ENCODE results near the gene FRAS1. TPM values are rescaled to one million over a fixed set of nuclear protein-coding genes. Genes with fewer than 3 reads are reported as not detected.

FRAS1 gene
- total and polyA plus RNA-seq, 2 of the 8 experiments (the other 6 are each of a cell fraction or from before 2014, with no cell fraction given): 38.5 to 109 TPM

DNA sequence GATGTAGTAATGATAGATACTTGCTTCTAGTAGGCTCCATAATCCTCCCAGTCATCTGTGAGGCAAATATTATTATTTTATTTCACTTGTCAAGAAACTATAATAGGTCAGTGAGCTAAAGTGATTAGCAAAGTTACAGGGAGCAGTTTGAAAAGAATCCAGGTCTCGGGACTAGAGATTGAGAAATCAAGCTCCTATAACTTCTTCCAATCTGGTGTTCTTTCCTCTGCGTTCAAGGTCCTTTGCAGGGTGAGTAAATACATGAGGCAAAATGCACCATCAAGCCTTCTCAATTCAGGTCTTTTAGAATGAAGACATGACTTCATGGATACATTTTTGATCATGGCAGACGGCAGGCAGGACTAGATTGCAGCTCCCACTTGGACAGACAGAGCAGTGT, 150.4 kb downstream of the FRAS1 start (continued):
- TF ChIP-seq, protein P1, sequence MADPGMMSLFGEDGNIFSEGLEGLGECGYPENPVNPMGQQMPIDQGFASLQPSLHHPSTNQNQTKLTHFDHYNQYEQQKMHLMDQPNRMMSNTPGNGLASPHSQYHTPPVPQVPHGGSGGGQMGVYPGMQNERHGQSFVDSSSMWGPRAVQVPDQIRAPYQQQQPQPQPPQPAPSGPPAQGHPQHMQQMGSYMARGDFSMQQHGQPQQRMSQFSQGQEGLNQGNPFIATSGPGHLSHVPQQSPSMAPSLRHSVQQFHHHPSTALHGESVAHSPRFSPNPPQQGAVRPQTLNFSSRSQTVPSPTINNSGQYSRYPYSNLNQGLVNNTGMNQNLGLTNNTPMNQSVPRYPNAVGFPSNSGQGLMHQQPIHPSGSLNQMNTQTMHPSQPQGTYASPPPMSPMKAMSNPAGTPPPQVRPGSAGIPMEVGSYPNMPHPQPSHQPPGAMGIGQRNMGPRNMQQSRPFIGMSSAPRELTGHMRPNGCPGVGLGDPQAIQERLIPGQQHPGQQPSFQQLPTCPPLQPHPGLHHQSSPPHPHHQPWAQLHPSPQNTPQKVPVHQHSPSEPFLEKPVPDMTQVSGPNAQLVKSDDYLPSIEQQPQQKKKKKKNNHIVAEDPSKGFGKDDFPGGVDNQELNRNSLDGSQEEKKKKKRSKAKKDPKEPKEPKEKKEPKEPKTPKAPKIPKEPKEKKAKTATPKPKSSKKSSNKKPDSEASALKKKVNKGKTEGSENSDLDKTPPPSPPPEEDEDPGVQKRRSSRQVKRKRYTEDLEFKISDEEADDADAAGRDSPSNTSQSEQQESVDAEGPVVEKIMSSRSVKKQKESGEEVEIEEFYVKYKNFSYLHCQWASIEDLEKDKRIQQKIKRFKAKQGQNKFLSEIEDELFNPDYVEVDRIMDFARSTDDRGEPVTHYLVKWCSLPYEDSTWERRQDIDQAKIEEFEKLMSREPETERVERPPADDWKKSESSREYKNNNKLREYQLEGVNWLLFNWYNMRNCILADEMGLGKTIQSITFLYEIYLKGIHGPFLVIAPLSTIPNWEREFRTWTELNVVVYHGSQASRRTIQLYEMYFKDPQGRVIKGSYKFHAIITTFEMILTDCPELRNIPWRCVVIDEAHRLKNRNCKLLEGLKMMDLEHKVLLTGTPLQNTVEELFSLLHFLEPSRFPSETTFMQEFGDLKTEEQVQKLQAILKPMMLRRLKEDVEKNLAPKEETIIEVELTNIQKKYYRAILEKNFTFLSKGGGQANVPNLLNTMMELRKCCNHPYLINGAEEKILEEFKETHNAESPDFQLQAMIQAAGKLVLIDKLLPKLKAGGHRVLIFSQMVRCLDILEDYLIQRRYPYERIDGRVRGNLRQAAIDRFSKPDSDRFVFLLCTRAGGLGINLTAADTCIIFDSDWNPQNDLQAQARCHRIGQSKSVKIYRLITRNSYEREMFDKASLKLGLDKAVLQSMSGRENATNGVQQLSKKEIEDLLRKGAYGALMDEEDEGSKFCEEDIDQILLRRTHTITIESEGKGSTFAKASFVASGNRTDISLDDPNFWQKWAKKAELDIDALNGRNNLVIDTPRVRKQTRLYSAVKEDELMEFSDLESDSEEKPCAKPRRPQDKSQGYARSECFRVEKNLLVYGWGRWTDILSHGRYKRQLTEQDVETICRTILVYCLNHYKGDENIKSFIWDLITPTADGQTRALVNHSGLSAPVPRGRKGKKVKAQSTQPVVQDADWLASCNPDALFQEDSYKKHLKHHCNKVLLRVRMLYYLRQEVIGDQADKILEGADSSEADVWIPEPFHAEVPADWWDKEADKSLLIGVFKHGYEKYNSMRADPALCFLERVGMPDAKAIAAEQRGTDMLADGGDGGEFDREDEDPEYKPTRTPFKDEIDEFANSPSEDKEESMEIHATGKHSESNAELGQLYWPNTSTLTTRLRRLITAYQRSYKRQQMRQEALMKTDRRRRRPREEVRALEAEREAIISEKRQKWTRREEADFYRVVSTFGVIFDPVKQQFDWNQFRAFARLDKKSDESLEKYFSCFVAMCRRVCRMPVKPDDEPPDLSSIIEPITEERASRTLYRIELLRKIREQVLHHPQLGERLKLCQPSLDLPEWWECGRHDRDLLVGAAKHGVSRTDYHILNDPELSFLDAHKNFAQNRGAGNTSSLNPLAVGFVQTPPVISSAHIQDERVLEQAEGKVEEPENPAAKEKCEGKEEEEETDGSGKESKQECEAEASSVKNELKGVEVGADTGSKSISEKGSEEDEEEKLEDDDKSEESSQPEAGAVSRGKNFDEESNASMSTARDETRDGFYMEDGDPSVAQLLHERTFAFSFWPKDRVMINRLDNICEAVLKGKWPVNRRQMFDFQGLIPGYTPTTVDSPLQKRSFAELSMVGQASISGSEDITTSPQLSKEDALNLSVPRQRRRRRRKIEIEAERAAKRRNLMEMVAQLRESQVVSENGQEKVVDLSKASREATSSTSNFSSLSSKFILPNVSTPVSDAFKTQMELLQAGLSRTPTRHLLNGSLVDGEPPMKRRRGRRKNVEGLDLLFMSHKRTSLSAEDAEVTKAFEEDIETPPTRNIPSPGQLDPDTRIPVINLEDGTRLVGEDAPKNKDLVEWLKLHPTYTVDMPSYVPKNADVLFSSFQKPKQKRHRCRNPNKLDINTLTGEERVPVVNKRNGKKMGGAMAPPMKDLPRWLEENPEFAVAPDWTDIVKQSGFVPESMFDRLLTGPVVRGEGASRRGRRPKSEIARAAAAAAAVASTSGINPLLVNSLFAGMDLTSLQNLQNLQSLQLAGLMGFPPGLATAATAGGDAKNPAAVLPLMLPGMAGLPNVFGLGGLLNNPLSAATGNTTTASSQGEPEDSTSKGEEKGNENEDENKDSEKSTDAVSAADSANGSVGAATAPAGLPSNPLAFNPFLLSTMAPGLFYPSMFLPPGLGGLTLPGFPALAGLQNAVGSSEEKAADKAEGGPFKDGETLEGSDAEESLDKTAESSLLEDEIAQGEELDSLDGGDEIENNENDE (IDR thresholded peaks at IDR 0.05; ENCODE audit: insufficient replicate concordance, low read length): no peak
- TF ChIP-seq TEAD4 (IDR thresholded peaks at IDR 0.05; ENCODE audit: low read depth, low read length) (no peak), EZH2 (IDR thresholded peaks at IDR 0.05; ENCODE audit: low read depth, low read length, severe bottlenecking) (no peak), JUND (IDR thresholded peaks at IDR 0.05; ENCODE audit: low read length) (no peak), CHD2 (IDR thresholded peaks at IDR 0.05; ENCODE audit: low read length) (no peak), BRCA1 (IDR thresholded peaks at IDR 0.05; ENCODE audit: low read depth, low read length) (no peak)
- TF ChIP-seq, protein P2, sequence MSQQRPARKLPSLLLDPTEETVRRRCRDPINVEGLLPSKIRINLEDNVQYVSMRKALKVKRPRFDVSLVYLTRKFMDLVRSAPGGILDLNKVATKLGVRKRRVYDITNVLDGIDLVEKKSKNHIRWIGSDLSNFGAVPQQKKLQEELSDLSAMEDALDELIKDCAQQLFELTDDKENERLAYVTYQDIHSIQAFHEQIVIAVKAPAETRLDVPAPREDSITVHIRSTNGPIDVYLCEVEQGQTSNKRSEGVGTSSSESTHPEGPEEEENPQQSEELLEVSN (IDR thresholded peaks at IDR 0.05): no peak

Measured in H1 (cell line).